ENCODE results near the gene ADAMTS17. TPM values are rescaled to one million over a fixed set of nuclear protein-coding genes. Genes with fewer than 3 reads are reported as not detected.

Gene ADAMTS17
- total and polyA plus RNA-seq, 8 donors: 4.2 to 16.4 (median 10.8) TPM

DNA sequence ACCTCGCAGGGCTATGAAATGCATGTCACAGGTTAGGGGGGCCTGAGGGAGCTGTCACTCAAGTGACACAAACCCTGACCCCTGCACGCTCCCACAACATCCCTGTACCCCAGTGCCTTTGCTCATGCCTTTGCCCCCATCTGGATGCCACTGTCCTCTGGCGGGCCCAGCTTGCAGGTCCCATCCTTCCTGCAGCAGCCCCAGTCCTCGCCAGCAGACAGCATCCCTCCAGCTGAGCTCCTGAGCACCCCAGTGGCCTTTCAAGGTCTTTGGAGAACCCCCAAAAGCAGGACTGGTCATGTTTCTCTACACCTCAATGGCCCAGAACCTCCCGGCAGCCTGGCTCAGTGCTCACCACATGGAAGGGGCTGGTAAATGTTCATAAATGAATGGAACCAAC is 170.4 kb downstream of the ADAMTS17 start:
- TF ChIP-seq, protein P1, sequence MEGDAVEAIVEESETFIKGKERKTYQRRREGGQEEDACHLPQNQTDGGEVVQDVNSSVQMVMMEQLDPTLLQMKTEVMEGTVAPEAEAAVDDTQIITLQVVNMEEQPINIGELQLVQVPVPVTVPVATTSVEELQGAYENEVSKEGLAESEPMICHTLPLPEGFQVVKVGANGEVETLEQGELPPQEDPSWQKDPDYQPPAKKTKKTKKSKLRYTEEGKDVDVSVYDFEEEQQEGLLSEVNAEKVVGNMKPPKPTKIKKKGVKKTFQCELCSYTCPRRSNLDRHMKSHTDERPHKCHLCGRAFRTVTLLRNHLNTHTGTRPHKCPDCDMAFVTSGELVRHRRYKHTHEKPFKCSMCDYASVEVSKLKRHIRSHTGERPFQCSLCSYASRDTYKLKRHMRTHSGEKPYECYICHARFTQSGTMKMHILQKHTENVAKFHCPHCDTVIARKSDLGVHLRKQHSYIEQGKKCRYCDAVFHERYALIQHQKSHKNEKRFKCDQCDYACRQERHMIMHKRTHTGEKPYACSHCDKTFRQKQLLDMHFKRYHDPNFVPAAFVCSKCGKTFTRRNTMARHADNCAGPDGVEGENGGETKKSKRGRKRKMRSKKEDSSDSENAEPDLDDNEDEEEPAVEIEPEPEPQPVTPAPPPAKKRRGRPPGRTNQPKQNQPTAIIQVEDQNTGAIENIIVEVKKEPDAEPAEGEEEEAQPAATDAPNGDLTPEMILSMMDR (IDR thresholded peaks at IDR 0.05): no peak
- FAIRE-seq (no peak), ATAC-seq (no peak)

GRCh38 chr15:100170291-100171210 is 171.2 kb downstream of the ADAMTS17 start:
- ATAC-seq (no peak), FAIRE-seq (no peak), DNase-seq (no peak)
- TF ChIP-seq, protein P1 (IDR thresholded peaks at IDR 0.05): no peak
- Histone ChIP-seq H3K4me1 (no peaks in the 10 kb centered on the region), H3K36me3 (no peaks in the 10 kb centered on the region), H3K27me3 (no peaks in the 10 kb centered on the region), H3K4me3 (no peak overlapping the region), H3K9me3 (no peaks in the 10 kb centered on the region), H3K27ac (no peak overlapping the region)
- intact Hi-C loops (cut with DNase I): no loop called here
- WGBS, 2 donors: 92 to 95% methylated on average over 8 of the region's 8 CpGs

More for the DNA sequence above, 170.4 kb downstream of the ADAMTS17 start:
- no peaks in the 10 kb centered on the region for H3K27me3 ChIP-seq
- WGBS, 2 donors: 95% methylated on average over 5 of the region's 5 CpGs
- no peaks in the 10 kb centered on the region for H3K4me1 ChIP-seq
- no peaks in the 10 kb centered on the region for H3K9me3 ChIP-seq
- DNase-seq: no peak
- H3K36me3 ChIP-seq: no peaks in the 10 kb centered on the region
- no peak overlapping the region for H3K4me3 ChIP-seq
- intact Hi-C loops (cut with DNase I): no loop called here
- no peak overlapping the region for H3K27ac ChIP-seq

DNA sequence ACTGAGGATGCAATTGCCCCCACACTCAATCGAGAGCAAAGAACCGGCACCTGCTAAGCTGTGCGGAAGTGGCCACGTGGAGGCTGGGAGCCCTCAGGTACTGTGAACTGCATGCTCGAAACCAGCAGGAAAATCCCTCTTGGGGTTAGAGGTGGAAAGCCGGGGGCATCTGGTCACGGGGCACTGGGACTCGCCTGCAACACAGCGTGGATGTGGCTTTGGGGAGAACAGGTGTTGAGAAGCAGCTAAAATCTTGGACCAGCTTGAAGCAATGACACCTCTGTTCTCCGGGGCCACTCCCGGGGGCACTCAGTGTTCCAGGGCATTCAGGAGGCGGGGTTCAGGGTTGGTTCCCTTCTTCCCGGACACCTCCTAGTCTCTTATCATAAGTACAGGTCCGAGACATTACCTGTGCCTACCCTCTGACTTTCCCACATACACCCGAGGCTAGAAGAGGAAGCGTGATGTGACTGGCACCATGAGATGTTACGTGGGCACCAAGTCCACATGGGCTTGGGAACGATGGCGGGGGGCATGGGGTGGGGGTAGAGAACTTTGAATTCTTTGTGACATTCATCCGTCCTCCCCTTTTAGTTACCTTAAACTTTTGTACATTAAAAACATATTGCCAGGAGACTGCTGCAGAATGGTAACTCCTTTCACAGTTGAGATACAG is 172.0 kb downstream of the ADAMTS17 start:
- H3K36me3 ChIP-seq: no peaks in the 10 kb centered on the region
- 93 to 94% methylated on average over 20 of the region's 20 CpGs for WGBS, 2 donors
- FAIRE-seq: no peak

DNA sequence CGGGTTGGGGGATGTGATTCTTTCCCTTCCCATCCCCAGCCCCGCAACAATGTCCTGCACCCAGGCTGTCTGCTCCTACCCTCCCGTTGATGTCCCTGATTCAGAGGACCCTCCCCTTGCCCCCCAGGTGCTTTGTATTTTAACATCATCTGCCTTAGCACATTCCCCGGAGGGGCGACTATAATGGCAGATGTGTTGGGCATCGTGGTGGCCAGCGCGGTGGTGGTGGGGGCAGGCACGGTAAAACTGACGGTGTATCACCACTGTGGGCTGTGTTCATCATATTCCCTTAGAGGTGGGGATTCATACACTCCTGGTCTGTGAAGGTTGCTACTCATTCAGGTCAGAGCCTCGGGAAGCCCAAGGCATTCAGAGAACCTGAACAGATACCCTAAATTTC is 173.0 kb downstream of the ADAMTS17 start:
- intact Hi-C loops (cut with DNase I): no loop called here
- ATAC-seq: no peak
- TF ChIP-seq, protein P1 (IDR thresholded peaks at IDR 0.05): no peak
- FAIRE-seq: no peak
- Histone ChIP-seq H3K9me3 (no peaks in the 10 kb centered on the region), H3K27me3 (no peaks in the 10 kb centered on the region), H3K4me3 (no peak overlapping the region), H3K4me1 (no peaks in the 10 kb centered on the region), H3K27ac (no peak overlapping the region), H3K36me3 (no peaks in the 10 kb centered on the region)
- WGBS, 2 donors: 94 to 97% methylated on average over 11 of the region's 11 CpGs
- no peak for DNase-seq

More for the DNA sequence above, 172.0 kb downstream of the ADAMTS17 start:
- ATAC-seq (no peak), DNase-seq (no peak)
- Histone ChIP-seq H3K9me3 (no peaks in the 10 kb centered on the region), H3K4me3 (no peak overlapping the region), H3K4me1 (no peaks in the 10 kb centered on the region), H3K27me3 (no peaks in the 10 kb centered on the region), H3K27ac (no peak overlapping the region)
- intact Hi-C loops (cut with DNase I): no loop called here
- TF ChIP-seq, protein P1 (IDR thresholded peaks at IDR 0.05): no peak
